Activated CD8-positive, alpha-beta memory T cell treated with anti-CD3 and anti-CD28 coated beads, Interleukin-2, amount 50 U/mL, for 4 hours (primary cell): ENCODE data around the gene ARHGAP42.

Experiments
- DNase-seq: peaks from one replicate; pipeline ENCODE4 v3.0.0-alpha.2; 2020

Gene ARHGAP42

DNA sequence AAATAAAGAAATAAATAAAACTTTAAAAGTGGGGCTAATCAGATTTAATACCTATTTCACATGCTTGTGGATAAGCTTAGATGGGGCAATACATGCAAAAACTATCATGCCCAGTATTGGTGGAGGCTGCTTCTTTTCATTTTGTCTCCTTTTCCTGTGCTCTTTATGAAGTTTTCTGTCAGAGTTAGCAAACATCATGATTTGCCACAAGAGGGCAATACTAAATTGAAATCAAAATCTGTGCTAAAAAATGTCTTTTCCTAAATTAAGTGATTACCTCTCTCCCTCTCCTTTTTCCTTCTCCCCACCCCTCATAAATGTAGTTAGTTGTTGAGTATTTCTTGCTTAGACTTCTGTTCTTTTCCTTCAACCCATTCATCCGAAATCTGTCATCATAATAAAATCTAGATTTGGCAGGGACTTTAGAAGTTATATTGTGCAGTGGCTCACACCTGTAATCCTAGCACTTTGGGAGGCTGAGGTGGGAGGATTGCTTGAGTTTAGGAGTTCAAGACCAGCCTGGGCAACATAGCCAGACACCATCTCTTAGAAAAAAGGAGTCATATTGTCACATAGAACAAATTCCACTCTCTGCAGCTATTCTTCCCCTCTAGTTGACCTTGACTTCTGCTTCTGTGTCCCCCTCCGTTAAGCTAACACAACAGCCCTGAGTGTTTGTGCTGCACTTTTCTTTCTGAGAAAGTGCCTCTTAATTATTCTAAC, 4.7 kb upstream of the ARHGAP42 start:
- DNase-seq, result no peak

DNA sequence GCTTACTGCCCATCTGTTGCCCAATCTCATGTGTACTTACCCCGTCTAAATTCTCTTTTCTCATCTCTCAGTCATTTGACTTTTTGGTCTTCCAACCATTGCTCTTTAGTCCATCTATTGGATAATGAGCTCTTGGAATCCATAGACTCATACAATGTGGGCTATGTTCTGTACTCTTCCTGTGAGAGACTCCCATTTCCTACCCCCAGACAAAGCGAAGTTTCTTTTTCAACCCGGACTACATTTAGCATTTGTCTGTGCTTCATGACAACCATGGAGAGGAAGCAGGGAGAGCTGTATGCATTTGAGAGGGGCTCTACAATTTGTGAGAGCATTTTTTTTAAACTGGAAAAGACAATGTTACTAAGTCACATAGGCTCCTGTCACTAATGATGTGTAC, 4.0 kb upstream of the ARHGAP42 start:
- no peak for DNase-seq

DNA sequence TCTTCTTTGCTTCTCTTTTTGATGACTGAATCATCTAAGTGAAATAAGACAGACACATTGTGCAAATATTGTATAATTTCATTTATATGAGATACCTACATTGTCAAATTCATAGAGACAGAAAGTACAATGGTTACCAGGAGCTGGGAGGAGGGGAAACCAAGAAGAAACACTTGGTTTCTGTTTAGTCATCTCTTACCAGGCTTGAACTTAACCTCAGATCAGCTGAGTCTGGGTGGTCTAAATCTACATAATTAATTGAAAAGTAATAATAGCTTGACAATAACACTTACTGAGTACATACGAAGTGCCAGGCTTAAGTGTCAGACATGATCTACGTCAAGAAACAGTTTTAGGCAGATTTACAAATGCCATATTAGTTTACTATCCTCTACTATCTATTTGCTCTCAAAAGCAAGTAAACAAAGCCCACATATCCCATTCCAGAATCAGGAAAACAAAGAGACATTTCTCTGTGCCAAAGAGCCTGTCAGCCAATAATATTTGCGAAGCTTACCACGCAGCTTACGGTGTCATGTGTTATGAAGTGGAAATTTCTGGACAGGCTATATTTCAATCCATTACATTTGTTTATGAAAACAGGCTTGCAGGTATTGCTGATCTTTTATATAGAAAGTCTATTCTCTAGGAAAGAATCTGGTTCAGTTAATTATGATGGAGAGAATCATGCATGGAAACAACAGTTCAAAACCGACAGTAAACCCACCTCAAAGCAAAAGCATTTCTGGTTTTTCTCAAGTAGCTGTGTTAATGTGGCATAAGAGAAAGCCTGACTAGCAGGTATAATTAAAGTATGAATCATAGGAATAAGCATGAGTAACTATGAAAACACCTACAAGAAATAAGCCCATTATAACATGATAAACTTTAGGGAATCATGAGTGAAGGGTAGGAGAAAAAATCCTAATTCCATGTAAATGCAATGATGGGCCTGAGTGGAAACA, 2.7 kb upstream of the ARHGAP42 start:
- no peak for DNase-seq

DNA sequence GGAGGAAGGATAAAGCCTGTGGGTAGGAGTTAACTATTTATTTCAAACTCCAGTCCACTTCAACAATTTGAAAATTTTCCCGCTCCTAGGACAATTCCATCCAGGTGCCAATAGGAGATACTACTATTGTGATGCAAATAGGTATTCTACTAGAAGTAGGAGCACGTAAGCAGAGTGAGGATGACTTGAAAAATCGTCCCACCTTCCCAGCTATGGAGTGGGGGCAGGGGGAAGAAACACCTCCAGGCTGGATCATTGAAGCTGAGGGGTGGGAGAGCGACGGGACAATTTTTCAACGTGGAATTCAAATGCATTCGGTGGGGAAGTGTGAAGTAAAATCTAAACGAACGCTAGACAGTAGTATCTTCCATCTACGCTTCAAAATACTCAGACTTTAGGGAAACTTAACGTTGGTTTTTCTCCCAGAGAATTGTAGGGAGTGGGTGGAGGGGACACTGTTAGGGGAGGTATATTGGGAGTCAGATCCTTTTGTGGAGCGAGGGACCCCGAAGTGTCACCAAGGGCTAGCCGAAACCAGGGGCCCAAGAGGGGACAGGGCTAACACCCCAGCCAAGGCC, 523 bp upstream of the ARHGAP42 start:
- no peak for DNase-seq

DNA sequence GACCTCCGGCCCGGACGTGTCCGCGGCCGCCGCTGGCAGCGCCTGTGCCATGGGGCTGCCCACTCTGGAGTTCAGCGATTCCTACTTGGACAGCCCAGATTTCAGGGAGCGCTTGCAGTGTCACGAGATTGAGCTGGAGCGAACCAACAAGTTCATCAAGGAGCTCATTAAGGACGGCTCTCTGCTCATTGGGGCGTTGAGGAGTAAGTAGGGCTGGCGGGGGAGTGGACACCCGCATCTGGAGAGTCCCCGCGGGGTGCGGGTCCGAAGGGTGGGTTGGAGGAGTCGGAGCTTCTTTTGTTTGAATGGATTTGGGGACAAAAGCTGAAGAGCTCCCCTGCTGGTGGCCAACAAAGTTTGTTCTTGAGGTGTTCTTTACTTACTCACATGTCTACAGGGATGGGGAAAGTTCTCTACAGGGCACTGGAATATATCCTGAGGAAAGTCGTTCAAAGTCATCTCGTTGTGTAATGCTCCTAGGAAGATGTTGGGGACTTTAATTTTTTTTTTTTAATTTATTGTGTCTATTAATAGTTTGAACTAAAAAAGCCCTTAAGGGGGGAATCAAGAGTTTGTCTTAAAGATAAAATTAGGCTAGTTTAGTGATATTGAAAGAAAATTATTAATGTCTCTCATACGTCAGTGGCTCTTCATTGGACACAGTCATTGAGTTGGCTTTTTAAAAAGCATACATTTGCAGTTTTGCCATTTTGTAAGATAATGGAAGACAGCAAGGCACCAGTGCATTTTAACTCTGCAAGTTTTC, 725 bp downstream of the ARHGAP42 start:
- no peak for DNase-seq

DNA sequence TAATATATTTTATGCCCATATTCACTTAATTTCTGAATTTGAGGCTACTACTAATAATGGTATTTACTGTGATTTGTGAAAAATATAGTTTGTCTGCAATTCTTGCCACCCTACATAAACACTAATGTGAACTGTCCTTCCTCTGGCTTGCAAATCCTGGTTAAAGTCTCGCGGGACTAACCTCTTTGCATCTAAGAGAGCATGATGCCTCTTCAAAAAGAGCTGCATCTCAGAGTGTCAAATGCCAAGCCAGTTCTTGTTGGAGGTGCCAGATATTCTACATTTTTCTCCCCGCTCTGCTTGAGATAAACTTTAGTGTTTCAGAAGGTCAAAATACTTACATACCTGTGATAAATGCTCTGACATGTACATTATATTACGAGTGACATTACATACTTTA, 2.1 kb downstream of the ARHGAP42 start:
- no peak for DNase-seq

DNA sequence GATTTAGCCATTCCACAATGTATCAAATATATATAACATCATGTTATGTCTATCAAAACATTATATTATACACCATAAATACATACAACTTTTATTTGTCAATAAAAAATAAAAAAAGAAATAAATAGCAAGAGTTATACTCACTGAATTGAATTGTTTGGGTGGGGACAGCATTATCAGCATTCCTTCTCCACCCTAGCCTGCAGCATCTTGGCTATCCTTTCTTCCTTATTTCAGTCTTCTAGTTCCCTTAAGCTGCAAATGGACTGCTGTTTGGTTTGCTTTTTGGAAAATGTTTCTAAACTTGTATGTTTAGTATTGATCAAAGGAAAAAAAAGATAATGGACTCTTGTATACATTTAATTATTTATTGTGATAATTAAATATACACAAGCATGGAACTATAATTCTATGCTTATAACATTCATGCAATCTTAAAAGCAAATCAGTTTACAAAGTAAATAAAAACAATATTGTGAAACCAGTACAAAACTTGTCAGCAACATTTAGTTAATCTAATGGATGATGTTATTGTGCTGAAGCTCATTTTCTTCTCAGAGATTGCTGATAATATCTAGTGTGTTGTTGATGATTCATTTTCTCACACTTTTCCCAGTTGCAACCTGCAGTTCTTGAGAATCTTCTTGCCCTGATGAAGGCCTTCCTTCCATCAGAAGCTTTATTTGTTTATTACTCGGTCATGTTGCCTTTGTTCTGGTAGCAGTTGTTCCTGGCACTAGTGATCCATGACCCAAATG, 5.0 kb downstream of the ARHGAP42 start:
- DNase-seq, result no peak

DNA sequence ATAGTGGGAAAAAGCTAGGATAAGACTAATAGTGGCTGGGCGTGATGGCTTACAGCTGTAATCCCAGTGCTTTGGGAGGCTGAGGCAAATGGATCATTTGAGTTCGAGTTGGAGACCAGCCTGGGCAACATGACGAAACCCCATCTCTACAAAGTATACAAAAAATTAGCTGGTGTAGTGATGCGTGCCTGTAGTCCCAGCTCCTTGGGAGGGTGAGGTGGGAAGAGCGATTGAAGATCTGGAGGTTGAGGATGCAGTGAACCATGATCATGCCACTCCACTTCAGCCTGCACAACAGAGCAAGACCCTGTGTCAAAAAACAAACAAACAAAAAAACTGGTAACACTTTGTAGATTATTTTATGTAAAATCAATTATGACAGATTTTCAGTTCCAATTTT, 8.8 kb downstream of the ARHGAP42 start:
- DNase-seq, result no peak

DNA sequence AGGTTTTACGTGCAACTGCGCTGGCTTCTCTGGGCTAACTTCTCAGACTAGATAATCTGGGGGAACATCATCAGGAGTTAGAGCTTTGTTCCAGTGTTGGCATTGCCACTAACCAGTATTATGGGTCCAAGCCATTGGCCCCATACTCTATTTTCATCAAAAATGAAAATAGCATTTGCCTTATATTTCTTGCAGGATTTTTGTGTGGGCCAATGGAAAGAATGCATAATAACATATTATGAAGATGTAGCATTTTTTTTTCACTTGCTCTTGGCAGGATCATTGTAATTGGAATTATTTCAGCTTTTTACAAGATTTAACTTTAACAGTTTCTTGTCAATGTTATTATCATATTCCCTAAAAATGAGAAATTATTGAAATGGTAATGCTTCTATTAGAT, 16.1 kb downstream of the ARHGAP42 start:
- DNase-seq, result no peak

DNA sequence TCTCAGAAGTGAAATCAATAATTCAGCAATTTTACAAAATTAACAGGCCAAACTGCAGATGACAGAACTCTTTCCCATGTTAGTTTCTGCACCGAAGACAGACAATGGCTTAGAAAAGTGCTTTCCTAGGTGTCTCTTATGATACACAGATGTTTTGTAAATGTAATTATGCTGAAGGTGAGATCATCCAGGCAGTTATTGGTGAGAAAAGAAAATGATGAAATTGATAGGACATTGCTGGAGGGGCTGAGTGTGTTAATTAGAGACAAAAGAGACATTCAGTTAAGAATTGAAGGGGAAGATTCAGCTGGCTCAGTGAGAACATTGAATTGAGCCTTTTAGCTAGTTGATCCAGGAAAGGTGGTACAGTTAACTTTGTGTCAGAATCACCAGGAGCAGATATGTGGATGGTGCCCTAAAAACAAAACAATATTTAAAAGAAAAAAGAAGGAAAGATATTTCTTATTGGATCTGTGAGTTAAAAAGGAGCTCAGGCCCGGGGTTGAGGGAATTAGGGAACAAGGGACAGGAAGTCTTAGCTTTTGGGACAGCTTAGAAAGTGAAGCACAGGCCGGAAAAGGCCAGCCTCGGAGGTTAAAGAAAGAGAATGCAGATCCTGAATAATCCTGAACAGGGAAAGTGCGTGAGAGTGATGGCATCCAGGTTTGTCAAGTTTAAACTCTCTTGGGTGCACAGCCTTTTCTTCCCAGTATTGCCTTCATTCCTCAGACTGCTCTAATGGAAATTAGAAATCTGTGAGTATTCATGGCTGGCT, 16.9 kb downstream of the ARHGAP42 start:
- DNase-seq, result no peak

DNA sequence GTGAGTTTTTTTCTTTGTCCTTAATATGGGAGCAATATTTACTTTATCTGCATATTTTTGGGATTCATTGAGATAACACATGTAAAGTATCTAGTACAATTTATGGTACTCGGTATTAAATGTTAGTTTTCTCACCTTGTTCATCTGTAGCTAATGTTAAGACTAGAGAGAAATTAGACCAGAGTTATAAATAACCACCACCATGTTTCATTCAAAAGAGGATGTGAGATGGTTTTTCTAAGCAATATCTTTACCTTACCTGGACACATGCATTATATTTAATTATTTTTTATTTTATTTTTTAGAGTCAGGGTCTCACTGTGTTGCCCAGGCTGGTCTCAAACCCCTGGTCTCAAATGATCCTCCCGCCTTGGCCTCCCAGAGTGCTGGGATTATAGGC, 18.4 kb downstream of the ARHGAP42 start:
- no peak for DNase-seq

DNA sequence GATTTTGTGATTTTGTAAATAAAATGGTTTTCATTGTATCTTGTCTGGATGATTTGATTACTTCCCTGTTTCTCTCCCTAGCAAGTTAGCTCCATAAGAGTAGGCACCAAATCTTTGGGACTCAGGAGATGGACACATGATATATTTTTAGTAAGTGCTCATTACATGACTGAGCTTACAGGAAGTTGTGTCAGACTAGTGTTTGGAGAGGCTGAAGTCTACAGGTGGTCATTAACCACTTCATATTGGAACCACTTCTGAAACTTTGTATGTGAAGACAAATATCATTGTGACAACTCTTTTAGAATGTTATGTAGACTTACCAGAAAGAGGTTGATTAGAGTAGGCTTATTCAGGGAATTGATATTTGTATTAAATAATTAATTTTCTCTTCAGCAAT, 19.1 kb downstream of the ARHGAP42 start:
- no peak for DNase-seq

DNA sequence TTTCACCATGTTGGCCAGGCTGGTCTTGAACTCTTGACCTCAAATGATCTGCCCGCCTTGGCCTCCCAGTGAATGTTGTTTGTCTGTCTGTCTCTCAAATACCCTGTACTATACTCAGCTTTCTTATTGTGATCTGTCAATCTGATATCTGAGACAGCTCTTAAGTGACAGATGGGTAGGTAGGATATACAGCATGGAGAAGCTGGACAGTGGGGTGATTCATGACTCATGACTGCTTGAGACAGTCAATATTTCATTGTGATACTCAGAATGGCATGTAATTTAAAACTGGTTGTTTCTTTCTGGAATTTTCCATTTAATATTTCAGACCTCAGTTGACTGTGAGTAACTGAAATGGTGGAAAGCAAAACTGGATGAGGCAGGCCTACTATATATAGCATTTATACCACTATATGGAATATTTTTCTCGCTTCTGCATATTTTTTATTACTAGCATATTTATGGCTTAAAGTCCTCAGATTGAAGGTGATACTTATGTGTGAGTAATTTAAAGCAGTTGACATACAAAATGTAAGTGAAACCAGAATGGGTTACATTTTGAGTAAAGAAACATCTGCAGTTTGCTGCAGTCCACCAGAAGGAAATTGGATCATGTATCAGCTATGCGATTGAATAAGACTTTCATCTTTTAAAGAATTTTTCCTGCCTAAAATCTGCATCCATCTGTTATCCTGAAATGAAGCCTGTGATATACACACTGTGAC, 22.3 kb downstream of the ARHGAP42 start:
- DNase-seq, result no peak

DNA sequence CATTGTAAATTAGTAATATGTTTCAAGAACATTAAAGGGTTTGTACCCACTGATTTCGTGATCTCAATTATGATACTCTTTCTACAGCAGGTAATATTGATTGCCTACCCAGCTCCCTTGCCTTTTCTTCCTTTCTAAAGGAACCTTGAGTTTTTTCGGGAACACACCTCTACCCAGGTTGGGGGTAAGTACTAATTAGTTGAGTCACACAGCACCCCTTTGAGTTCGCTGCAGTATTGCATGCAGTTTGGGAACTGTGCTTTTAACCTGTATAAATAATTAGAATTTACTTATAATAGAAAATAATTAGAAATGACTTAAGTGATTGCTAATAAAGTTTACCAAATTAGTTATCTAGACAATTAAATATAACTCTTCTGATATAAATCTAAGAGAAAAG, 24.9 kb downstream of the ARHGAP42 start:
- DNase-seq, result no peak

DNA sequence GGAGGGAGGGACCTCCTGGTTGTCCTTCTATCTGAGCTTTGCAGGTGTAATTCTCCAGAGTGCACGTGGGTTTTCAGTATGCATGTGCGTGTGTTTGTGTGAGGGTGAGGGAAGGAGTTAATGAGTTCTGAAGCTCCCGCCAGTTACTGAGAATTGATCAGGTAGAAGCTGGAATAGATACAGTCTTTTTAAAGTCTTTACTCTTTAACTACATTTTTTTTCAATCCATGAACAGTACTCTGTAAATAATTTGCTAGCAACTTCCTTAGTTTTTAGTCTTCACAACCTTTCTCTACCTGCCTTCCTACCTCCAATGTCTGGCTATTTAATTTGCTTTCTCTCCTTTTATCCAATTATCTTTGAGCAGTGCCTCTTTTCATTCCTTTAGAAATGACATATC, 25.5 kb downstream of the ARHGAP42 start:
- DNase-seq, result no peak

DNA sequence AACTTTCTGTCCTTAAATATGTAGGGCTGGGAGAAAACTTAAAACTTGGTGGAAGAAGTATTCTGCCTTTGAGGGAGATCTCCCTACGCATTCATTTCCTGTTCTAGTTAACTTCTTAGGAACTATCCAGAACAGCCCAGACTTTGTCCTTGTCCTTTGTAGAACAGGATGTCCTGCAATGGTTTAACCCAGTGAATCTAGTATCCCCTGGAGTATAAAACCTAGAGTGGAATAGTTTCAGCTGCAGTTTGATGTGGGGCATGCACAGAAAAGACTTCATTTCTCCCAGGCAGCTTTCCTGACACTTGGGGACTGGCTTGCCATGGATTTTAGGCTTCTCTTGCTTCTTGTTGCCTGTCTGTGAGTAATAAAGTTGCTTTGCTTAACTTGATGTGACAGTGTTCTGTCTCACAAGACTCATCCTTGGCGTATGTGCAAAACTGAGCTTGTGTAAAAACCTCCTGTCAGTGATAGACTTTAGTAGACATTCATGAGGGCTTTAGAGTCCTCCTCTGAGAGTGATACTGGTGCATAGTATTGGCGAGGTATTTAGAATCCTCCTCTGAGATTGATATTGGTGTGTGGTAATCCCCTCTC, 28.2 kb downstream of the ARHGAP42 start:
- DNase-seq, result no peak

DNA sequence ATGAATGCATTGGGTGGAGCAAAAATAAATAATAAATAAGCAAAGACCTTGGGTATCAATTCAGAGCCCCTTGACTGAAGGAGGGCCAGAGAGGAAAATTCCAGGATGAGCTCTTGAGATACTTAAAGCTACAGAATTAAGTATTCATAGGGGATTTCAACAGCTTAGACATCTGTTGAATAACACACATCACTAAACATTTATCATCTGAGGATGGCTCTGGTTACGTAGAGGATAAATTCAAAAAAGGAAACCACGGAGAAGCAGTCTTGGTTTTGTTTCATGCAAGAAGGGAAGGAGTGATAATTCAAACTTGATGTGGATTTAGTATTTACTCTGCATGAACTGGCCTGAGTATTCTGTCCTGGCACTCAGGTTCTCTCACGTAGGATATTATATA, 29.8 kb downstream of the ARHGAP42 start:
- DNase-seq, result no peak

DNA sequence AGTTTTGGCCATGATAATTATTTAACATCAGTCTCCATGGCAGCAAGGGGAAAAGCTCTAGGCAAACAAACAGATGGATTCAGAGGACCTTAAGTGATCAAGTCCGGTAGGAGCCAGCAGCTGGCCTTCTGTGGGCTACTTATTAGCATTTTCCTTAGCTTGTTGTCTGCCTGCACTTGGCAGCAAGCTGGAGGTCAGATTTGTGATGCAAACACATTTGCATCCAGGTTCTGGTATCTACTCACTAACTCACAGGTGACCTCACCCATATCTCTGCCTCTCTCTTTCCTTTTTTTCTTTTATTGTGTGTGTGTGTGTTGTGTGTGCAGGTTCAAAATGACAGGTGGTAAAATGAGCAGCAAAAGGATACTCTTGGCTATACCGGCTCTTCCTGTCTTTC, 32.3 kb downstream of the ARHGAP42 start:
- no peak for DNase-seq

DNA sequence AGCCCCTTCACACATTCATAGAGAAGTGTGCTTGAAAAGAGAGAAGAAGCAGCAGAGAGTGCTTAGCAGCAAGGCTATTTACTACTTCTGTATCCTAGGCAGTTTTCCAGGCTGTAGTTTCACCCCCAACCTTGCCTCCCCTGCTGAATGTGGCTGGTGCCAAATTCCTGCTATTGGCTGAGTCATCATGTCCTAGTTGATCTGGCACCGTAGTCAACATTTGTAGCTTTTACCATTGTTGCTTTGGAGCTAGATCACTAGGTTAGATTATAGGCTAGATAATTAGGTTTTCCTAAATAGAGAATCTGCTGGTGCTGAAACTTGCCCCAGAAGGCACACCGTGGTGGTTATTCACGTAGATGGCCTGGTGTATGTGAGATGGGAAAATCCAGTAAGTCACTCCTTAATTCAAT, 32.7 kb downstream of the ARHGAP42 start:
- no peak for DNase-seq

DNA sequence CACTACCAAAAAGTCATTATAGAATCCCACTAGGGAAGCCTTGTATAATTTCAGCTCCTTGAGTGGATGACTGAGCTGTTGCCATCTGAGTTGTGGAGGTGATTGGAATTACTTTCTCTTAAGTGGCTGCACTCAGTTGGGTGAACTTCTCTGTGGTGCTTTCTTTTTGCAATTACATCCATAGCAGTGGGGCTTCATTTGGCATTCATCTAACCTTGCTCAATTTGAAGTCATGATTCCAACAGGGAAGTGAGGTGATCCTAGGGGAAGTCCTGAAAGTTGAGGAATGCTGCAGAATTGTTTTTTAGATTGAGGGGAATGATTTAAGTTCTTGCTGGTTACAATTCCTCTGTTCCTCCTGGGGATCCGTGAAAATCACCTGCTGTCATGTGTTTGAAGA, 39.6 kb downstream of the ARHGAP42 start:
- no peak for DNase-seq
